HEK293T (cell line): ENCODE measurements around the gene LYPD1.

Source experiments
- ARNT ChIP-seq: fragments of 450-650 bp; IDR thresholded peaks from 2 replicates; pipeline ENCODE4 v1.6.1; 2017; ENCODE audit warnings: mild to moderate bottlenecking
- CTBP1 ChIP-seq: fragments of 450-650 bp; IDR thresholded peaks from 2 replicates; pipeline ENCODE4 v1.6.1; 2016; ENCODE audit warnings: borderline replicate concordance
- FOXA1 ChIP-seq: fragments of 450-650 bp; IDR thresholded peaks from 2 replicates; pipeline ENCODE4 v1.6.1; 2016; ENCODE audit warnings: mild to moderate bottlenecking
- LEF1 ChIP-seq: fragments of 450-650 bp; IDR thresholded peaks from 2 replicates; pipeline ENCODE4 v1.6.1; 2017; ENCODE audit warnings: mild to moderate bottlenecking, borderline replicate concordance
- SP1 ChIP-seq: fragments of 450-650 bp; IDR thresholded peaks from 2 replicates; pipeline ENCODE4 v1.6.1; 2017

GRCh38 chr2:132599556-132599955 is 70.4 kb downstream of the LYPD1 start:
- TF ChIP-seq ARNT: no peak
- no peak for TF ChIP-seq LEF1
- TF ChIP-seq FOXA1: no peak
- TF ChIP-seq SP1: no peak
- TF ChIP-seq CTBP1: no peak
